Mesodermal cell (in vitro differentiated cells): ENCODE measurements around the gene LRMDA.

Source experiments
- H3K27ac ChIP-seq: 2 replicates; pipeline ENCODE4 v1.7.0; 2013; ENCODE audit warnings: mild to moderate bottlenecking, low read depth, low read length, moderate library complexity; ENCODE audit not compliant: severe bottlenecking
- H3K36me3 ChIP-seq: 2 replicates; pipeline ENCODE4 v1.7.1; 2013; ENCODE audit warnings: mild to moderate bottlenecking, low read length, moderate library complexity; ENCODE audit not compliant: control insufficient read depth, insufficient read depth
- H3K4me1 ChIP-seq: one replicate; pipeline ENCODE4 v1.7.1; 2013; ENCODE audit warnings: mild to moderate bottlenecking, low read length; ENCODE audit not compliant: insufficient read depth, control insufficient read depth, poor library complexity, severe bottlenecking
- H3K4me3 ChIP-seq: 2 replicates; pipeline ENCODE4 v1.7.0; 2013; ENCODE audit warnings: low read length, control low read depth, mild to moderate bottlenecking; ENCODE audit not compliant: insufficient read depth, poor library complexity, severe bottlenecking; ENCODE audit errors: extremely low read depth
- H3K9me3 ChIP-seq: 2 replicates; pipeline ENCODE4 v1.7.1; 2013; ENCODE audit warnings: mild to moderate bottlenecking, low read length, moderate library complexity; ENCODE audit not compliant: control insufficient read depth
- WGBS, 2 experiments: methylation state at CpG; one replicate each; pipeline ENCODE4 v1.1.5; 2013; ENCODE audit warnings: missing lambda C conversion rate in 2 of 2; ENCODE audit not compliant: insufficient coverage in 2 of 2; 5-methylcytosine and 5-hydroxymethylcytosine counted together

Gene LRMDA

DNA sequence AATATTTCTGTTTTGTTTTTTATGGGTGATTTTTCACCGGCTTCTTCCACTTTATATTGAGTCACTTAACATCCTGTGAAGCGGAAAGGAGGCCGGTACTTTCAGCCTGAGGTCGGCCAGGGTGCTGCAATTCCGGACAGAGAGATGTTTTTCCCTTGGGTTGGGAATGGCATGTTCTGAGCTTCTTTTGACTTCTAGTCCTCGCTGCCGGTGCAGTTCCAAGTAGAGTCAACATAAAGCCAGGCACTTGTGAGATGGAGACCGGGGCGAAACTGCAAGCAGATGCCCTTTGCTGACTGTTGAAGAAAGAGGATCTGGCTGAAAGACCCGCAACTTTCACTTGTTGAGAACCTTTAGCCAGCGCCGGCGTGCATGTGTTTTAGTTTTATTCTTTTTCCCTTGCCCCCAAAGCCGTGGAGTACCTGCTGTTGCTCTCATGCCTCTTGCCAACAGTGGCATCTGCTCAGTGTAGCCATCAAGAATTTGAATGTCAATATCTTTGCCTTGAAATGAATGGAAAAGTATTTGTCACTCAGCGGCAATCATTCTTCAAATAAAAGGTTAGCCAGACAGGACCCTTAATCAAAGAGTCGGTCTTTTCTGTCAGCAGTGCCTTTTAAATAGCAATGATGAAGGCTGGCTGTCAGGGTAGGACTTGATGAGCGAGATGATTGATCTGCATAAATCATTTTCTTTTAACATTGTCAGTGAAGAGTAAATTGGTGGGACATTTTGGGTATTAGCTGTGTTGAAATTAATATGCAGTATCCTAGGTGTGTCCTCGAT, 351.2 kb downstream of the LRMDA start:
- Histone ChIP-seq H3K27ac (no peak overlapping the region), H3K4me1 (no peaks in the 10 kb centered on the region), H3K9me3 (no peaks in the 10 kb centered on the region), H3K36me3 (no peaks in the 10 kb centered on the region), H3K4me3 (no peak overlapping the region)
- 81 to 86% methylated on average over 12 to 14 of the region's 18 CpGs for WGBS, 2 experiments

DNA sequence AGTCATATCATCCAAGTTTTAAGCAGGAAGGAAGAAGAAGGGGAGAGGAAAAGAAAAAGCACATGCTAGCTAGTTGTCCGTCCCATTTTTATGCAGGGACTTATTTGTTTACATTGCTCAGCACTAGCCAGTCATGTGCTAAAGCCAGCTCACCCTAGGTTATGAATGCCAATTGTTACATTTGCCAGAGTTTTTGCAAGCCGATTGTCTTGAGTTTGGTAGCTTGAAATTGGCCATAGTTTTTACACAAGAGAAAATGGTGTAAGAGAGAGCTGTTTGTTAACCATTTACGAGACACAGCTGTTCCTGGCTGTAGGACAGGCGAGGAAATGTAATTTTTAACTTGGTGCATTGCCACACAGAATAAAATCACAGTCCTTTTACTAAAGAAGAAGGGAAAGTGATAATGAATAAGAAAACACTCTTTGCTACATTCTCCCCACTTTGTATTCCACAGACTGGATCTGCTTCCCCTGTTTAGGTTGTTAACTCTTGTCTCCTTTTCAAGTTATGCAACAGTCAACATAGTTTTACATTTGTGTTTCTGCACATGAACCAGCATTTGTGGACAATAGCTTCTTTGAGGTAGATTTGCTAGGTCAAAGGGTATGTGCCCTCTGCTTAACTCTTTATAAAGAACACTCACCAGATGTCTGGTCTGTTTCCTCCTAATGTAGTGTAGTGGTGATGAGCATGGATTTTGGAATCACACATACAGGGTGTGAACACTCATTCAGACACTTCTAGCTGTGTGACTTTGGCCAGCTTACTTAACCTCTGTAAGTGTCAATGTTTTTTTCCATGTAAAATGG, 357.2 kb downstream of the LRMDA start:
- Histone ChIP-seq H3K9me3 (no peaks in the 10 kb centered on the region), H3K4me1 (peaks cover 8% of the 10 kb centered on the region), H3K27ac (peak overlapping the region; percentile 36), H3K36me3 (no peaks in the 10 kb centered on the region), H3K4me3 (no peak overlapping the region)
- WGBS, 2 experiments: 67 to 83% methylated on average over 1 of the region's 4 CpGs

DNA sequence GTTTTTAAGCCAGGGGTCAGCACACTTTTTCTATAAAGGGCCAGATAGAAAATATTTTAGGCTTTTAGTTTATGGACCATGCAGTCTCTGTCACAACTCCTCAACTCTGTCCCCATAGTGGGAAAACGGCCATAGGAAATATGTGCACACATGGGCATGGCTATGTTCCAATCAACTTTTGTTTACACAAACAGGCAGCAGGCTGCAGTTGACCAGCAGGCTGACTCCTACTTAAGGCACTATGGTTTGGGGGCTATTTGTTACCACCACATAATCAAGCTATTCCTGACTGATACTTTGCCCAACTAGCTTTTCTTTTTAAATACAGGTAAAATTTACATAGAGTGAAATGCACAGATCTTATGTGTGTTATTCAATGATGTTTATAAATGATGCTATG, 362.4 kb downstream of the LRMDA start:
- WGBS, 2 experiments: no CpG with 5 or more reads among the region's 1 CpG

DNA sequence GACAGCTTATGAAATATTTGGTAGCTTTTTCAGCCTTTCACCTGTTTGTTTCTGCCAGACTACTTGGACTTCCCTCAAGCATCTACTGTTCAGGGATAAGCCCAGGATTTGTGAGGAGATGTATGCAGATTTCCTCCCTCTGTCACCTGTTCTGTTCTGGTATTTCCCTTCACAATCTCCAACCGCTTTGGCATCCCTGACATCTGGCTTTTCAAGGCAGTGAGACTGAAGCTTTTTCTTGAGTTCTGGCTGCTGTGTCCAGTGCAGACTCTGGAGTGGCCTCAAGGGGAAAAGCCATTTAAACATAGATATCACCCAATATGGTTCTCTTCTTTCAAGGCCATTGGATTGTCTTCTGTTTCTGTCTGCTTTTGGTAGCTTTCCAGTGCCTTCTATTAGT, 369.7 kb downstream of the LRMDA start:
- H3K9me3 ChIP-seq: no peaks in the 10 kb centered on the region
- H3K27ac ChIP-seq: no peak overlapping the region
- H3K36me3 ChIP-seq: no peaks in the 10 kb centered on the region
- 80% methylated on average over 1 of the region's 1 CpG; no CpG with 5 or more reads in 1 of the 2 experiments for WGBS, 2 experiments
- H3K4me3 ChIP-seq: no peak overlapping the region
- no peaks in the 10 kb centered on the region for H3K4me1 ChIP-seq

More for the DNA sequence above, 362.4 kb downstream of the LRMDA start:
- H3K4me1 ChIP-seq: peaks cover 3% of the 10 kb centered on the region
- no peak overlapping the region for H3K4me3 ChIP-seq
- H3K9me3 ChIP-seq: no peaks in the 10 kb centered on the region
- no peaks in the 10 kb centered on the region for H3K36me3 ChIP-seq
- H3K27ac ChIP-seq: no peak overlapping the region

DNA sequence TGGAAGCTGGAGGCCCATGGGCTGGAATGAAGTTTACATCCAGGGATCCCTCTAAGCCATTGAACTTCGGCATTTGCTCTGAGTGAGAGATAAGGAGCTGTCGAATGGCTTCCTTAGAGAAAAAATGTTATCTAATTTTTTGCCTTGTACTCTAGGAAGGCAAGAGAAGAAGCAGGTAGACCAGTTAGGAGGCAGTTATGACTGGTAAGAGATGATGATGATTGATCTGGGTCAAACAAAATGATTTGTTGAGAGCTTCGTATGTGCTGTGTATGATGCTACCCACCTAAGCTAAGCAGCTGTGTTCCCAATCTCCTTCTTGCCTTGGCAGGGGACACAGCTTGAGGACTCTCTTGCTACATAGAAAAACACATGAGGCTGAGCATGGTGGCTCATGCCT, 370.2 kb downstream of the LRMDA start:
- H3K36me3 ChIP-seq: no peaks in the 10 kb centered on the region
- no peak overlapping the region for H3K27ac ChIP-seq
- no peaks in the 10 kb centered on the region for H3K4me1 ChIP-seq
- H3K9me3 ChIP-seq: no peaks in the 10 kb centered on the region
- 92 to 93% methylated on average over 2 to 3 of the region's 3 CpGs for WGBS, 2 experiments
- H3K4me3 ChIP-seq: no peak overlapping the region

DNA sequence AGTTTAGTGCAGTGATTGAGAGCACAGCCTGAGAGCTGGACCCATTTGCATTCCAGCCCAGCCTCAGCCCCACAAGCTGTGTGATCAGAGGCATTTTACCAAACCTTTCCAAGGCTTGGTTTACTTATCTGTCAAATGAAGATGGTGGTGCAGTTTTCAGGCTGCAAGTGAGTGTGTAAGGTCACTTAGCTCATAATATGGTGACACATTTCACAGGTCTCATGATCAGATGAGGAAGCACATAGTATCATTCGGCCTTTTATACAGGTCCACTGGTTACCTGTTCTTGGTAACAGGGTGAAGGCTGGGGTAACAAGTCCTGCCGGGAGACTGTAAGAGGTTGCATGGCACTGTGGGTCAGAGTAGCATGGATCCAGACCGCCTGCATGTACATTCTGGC, 371.7 kb downstream of the LRMDA start:
- Histone ChIP-seq H3K4me3 (no peak overlapping the region), H3K9me3 (no peaks in the 10 kb centered on the region), H3K4me1 (no peaks in the 10 kb centered on the region), H3K36me3 (no peaks in the 10 kb centered on the region), H3K27ac (no peak overlapping the region)
- WGBS, 2 experiments: 80 to 89% methylated on average over 3 of the region's 3 CpGs

DNA sequence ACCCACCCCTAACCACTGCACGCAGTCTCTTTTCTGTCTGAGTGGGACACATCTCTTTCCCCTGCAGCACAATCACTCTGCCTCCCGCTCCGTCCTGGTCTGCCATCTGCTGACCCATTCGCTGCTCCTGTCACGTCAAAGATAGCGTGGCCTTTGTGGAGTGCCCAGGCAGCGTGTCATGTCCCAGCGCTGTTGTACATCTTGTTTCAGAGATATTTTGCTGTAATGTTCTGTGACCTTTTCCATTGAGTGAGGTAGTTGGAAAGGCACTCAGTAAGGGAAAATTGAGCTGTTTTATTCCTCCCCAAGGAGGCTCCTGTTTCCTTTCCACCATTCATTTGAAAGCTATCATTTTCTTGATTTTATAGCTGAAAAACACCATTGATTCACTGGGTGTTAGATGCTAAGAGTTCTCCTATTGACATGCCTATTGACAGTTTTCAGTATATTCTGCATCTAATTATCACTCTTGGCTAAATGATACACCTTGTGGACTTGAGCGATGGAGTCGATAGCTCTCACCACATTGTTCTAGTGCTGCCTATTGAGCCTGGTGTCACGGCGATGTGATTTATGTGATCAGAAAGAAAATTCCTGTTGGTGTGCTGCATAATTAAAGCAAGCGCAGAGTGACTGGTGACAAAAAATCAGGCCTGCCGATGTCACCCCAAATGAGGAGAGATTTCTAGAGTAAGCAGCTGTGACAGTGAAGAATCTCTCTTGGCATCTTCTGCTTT, 372.6 kb downstream of the LRMDA start:
- H3K27ac ChIP-seq: no peak overlapping the region

DNA sequence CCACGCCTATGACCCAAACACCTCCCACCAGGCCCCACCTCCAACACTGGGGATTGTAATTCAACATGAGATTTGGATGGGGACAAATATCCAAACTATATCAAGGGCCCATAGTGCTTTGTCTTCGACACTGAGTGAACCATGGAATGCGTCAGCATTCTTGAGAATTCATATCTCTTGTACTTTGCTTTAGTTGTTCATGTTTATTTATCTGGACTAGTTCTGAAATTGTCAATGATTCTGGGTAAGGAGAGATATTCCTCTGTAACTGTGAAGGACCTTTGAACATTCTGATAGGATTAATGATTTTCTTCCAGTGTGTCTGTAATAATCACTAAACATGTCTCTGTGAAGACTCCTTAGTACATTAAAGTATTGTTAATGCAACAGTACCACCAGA, 374.8 kb downstream of the LRMDA start:
- 63 to 90% methylated on average over 2 of the region's 3 CpGs for WGBS, 2 experiments
- no peak overlapping the region for H3K27ac ChIP-seq
- no peak overlapping the region for H3K4me3 ChIP-seq
- H3K9me3 ChIP-seq: no peaks in the 10 kb centered on the region
- H3K4me1 ChIP-seq: no peaks in the 10 kb centered on the region
- no peaks in the 10 kb centered on the region for H3K36me3 ChIP-seq

More for the DNA sequence above, 372.6 kb downstream of the LRMDA start:
- 93% methylated on average over 7 to 14 of the region's 14 CpGs for WGBS, 2 experiments
- Histone ChIP-seq H3K36me3 (no peaks in the 10 kb centered on the region), H3K4me3 (no peak overlapping the region), H3K9me3 (no peaks in the 10 kb centered on the region), H3K4me1 (no peaks in the 10 kb centered on the region)

DNA sequence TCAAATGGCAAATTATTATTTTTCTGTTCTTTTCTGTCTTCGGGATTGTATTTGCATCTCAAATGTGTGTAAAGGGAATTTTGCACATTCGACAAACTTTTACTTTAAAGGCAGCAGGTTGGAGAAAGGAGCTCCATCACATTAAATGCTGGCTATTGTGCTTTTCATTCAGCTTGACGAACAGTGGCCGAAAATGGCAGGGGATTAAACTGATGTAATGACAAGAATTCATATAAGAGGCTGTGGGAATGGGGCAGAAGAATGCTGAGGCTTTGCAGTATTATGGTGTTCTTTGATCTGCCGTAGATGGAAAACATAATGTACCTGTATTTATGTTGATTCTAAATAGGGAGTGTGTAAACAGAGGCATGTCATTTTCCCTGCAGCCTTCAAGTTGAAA, 376.0 kb downstream of the LRMDA start:
- WGBS, 2 experiments: 88 to 93% methylated on average over 4 of the region's 5 CpGs
- Histone ChIP-seq H3K36me3 (no peaks in the 10 kb centered on the region), H3K27ac (no peak overlapping the region), H3K4me1 (no peaks in the 10 kb centered on the region), H3K4me3 (no peak overlapping the region), H3K9me3 (no peaks in the 10 kb centered on the region)

DNA sequence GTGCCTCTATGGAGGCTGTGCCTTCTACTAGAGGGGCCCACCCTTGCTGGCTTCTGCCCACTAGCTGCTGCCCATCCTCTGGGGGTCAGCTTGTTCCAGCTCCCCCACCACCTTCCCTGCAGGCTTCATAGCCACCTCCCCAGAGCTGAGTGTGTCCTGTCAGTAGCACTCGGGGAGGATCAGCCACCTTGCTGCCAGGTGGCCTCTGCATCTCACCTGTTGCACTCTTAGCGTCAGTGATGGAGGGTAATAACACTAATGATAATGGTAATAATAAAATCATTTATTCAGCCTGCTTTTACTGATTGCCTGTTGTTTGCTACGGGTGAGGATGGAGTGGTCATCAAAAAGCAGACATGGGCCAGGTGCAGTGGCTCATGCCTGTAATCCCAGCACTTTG, 377.6 kb downstream of the LRMDA start:
- 91 to 100% methylated on average over 1 of the region's 3 CpGs for WGBS, 2 experiments
- Histone ChIP-seq H3K27ac (no peak overlapping the region), H3K9me3 (no peaks in the 10 kb centered on the region), H3K4me1 (peaks cover 2% of the 10 kb centered on the region), H3K36me3 (no peaks in the 10 kb centered on the region), H3K4me3 (no peak overlapping the region)
